NCI-H2107 treated with DMSO at 0.1 percent for 48 hours (cell line): ENCODE results near the gene PITPNC1.
"Not testable (repeated sequence)": the region's sequence is repeated elsewhere in the genome, so short reads cannot be mapped to it uniquely, and the experiment has no call there.

Experiments used
- DNase-seq: peaks from one replicate; lab custom pipeline; 2025; ENCODE audit not compliant: unreplicated experiment; lab: John Stamatoyannopoulos, UW

PITPNC1 gene

GRCh38 chr17:67430515-67430914 lies 53.4 kb downstream of the PITPNC1 start:
- DNase-seq = not testable (repeated sequence)

- no peak for DNase-seq
These were observed 54.4 kb downstream of the PITPNC1 start for GRCh38 chr17:67431249-67432015.

DNA sequence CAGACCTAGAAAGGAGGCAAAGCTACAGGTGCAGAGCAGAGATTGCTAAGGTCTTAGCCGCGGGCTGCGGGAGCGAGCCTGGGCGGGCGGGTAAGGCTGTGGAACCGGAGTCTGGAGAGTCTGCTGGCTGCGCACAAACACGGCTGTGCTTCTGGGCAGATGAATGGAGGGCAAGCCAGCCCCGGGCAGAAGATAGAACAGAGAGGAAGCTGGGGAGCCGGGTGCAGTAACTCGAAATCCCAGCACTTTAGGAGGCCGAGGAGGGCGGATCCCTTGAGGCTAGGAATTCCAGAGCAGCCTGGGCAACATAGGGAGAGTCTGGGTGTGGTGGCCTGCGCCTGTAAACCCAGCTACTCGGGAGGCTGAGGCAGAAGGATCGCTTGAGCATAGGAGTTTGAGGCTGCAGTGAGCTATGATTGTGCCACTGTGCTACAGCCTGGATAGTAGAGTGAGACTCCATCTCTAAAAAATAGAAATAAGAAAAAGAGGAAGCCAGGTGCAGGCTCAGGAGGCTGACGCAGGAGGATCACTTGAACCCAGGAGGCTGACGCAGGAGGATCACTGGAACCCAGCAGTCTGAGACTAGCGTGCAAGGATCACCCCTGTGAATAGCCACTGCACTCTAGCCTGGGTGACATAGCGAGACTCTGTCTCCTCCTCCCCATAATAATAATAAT lies 56.3 kb downstream of the PITPNC1 start:
- no peak for DNase-seq

- DNase-seq = no peak
These were observed 57.0 kb downstream of the PITPNC1 start for GRCh38 chr17:67434061-67434525.

DNA sequence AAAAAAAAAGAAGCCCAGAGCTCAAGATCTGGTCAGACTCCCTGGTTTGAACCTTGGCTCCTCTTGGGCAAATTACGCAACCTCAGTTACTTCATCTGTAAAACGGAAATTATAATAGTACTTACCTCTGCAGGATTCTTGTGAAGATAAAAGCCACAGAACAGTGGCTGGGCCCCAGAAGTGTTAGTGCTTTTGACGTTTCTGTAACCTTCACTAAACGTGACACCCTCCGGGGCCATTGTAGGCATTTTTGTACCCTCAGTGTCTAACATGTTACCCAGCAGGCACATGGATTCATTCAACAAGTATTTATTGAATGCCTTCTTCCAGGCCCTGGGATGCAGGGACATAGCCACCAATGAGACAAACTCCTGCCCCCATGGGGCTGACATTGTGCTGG lies 58.0 kb downstream of the PITPNC1 start:
- no peak for DNase-seq

GRCh38 chr17:67435786-67436185 lies 58.7 kb downstream of the PITPNC1 start:
- no peak for DNase-seq

DNA sequence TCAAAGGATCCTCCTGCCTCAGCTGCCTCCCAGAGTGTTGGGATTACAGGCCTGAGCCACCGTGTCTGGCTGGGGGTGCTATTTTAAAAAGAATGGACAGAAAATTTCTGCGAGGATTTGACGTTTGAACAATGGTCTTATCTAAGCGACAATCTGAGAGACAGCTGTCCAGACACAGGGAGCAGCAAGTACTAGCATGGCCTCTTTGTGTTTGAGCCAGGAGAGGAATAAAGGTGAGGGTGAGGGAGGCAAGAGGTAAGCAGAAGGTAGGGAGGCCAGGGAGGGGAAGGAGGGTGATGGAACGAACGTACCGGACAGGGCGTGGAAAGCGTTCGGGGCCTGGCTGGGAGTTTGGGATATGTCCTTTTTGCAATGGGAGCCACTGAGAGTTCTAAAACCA lies 59.2 kb downstream of the PITPNC1 start:
- no peak for DNase-seq

GRCh38 chr17:67438667-67439066 lies 61.6 kb downstream of the PITPNC1 start:
- no peak for DNase-seq

DNA sequence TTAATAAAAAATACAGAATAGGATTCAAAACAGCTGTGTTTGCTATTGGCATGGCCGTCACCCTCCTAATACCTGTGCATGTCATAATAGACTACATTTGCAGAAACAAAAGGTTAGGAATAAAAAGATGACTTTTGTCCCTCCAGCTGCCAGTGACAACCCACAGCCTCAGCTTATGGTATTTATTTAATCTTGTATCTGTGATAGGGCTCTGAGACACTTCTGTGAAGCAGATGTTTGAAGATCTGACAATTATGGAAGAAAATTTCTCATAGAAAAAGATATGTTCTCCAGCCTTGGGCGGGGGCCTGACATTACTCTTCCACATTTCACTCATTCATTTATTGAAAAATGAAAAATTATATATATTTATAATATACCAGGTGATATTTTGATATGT lies 62.2 kb downstream of the PITPNC1 start:
- no peak for DNase-seq

GRCh38 chr17:67440277-67441051 lies 63.4 kb downstream of the PITPNC1 start:
- DNase-seq = no peak

- no peak for DNase-seq
These were observed 64.2 kb downstream of the PITPNC1 start for GRCh38 chr17:67441052-67441895.

- DNase-seq = no peak
These were observed 64.8 kb downstream of the PITPNC1 start for GRCh38 chr17:67441896-67442219.

- no peak for DNase-seq
These were observed 65.9 kb downstream of the PITPNC1 start for GRCh38 chr17:67442787-67443624.

DNA sequence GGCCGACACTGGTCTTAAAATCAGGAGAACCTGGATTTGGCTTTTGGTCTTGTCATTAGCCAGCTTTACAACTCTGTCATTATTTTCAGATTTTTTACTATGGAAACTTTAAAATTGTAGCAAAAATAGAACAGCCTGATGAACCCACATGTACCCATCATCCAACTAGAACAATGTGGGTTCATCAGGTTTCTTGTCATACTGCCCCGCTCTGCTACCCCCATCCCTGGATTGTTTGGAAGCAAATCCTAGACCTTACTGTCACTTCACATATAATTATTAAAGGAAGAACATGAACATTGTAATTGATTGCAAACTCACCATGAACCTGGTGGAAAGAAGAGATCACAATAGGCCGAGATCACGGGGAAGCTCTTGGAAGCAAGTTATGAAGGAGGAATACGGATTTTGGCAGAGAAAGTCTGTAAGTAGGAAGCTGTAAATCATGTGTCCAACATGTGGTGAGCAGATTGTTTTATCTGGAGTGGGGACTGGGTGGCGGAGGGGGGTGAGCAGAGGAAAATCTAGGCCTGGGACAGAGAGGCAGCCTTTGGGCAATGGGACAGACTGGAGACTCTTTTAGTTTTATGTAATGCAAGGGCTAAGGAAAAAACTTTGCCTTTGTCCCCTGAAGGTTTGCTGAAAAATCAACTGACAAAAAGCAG lies 67.0 kb downstream of the PITPNC1 start:
- DNase-seq = no peak

DNA sequence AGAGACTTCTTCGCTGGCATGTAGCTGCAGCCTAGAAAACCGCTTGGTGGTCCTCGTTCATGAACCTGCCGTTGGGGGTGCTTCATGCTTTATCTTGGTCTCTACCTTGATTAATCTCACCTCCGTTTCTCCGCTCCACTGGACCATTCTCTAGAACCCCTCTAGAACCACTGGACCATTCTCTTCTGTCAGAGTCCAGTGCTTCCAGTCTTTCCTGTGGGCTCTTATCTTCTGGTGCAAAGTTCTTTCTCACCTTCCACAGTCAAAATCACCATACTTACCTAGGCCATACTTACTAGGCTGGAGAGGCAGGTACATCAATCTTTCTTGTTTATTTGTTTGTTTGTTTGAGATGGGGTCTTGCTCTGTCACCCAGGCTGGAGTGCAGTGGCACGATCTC lies 71.4 kb downstream of the PITPNC1 start:
- no peak for DNase-seq

DNA sequence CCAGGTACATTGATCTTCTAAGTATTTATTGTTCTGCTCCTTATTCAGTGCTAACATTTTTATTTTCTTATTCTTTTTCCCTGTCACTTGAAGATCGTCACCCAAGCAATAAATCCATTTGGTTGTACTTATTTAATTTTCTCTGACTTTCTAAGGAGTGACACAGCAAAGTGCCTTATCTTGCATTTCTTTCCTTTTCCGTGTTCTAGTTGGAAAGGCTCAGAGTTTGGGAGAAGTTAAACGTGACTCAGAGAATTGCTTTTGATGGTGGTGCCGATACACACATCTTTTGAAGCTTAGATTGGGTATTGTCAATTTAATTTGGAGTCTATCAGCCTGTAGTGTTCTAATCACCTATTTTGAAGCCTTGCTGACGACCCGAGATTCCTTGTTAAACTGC lies 72.0 kb downstream of the PITPNC1 start:
- DNase-seq = no peak

DNA sequence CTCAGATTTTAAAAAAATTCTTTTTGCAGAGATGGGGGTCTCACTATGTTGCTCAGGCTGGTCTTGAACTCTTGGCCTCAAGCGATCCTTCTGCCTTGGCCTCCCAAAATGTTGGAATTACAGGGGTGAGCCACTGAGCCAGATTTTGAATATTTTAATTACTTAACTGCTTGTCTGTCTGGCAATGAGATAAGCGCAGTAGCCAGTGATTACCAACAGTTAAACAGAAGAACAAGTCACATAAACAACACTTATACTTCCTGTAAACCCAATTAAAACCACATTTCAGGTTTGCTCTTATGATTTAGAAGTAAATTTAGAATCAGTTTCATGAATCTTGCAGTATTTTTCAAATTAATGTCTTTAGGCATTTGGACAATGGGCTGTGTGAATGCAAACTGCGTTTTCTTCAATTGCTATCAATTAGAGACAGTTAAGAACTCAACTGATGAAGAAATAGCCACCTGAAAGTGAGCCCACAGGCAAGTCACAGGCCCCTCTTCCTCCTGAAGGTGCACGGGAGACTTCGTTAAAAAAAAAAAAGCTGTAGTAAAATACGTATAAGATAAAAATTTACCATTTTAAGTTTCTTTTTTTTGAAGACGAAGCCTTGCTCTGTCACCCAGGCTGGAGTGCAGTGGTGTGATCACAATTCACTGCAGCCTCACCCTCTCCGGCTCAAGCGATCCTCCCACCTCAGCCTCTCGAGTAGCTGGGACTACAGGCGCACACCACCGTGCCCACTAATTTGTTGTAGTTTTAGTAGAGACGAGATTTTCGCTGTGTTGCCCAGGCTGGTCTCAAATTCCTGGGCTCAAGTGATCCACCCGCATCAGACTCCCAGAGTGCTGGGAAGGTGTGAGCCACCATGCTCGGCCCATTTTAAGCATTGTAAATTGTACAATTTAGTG lies 73.0 kb downstream of the PITPNC1 start:
- no peak for DNase-seq

GRCh38 chr17:67452681-67453554 lies 75.8 kb downstream of the PITPNC1 start:
- DNase-seq = no peak
